ENCODE data around the gene PITPNC1. TPM values are rescaled to one million over a fixed set of nuclear protein-coding genes. Genes with fewer than 3 reads are reported as not detected.

PITPNC1 gene
- total and polyA plus RNA-seq, 2 of the 13 experiments (the other 11 are each of a cell fraction or from before 2014, with no cell fraction given), result 4.1 to 5.7 TPM

GRCh38 chr17:67378454-67379250 lies 1.6 kb downstream of the PITPNC1 start (continued):
- TF ChIP-seq HNF4G (IDR thresholded peaks at IDR 0.05; ENCODE audit: borderline replicate concordance, low read depth, low read length) (no peak), HNF4G (CRISPR knock-in tag; IDR thresholded peaks at IDR 0.05; ENCODE audit: borderline replicate concordance, low read depth) (no peak), PHF21A (CRISPR knock-in tag; IDR thresholded peaks at IDR 0.05) (peak; percentile 17; the same call in 1 of the 2 replicates), ZNF720 (CRISPR knock-in tag; IDR thresholded peaks at IDR 0.05) (no peak), CBFB (CRISPR knock-in tag; IDR thresholded peaks at IDR 0.05) (no peak), NCOA2 (CRISPR knock-in tag; IDR thresholded peaks at IDR 0.05) (no peak), PLRG1 (conservative IDR thresholded peaks at IDR 0.05) (no peak), SRY (CRISPR knock-in tag; IDR thresholded peaks at IDR 0.05) (0 out of 2 replicates have a peak, but pooled peaks have one; percentile 31), ZNF20 (CRISPR knock-in tag; IDR thresholded peaks at IDR 0.05) (no peak), HDAC2 (CRISPR knock-in tag; IDR thresholded peaks at IDR 0.05) (no peak), HNF1A (IDR thresholded peaks at IDR 0.05; ENCODE audit: low read depth) (no peak), HNF1A (CRISPR knock-in tag; IDR thresholded peaks at IDR 0.05; ENCODE audit: borderline replicate concordance) (no peak), PRDM4 (CRISPR knock-in tag; IDR thresholded peaks at IDR 0.05; ENCODE audit: borderline replicate concordance) (no peak), ZNF326 (CRISPR knock-in tag; IDR thresholded peaks at IDR 0.05; ENCODE audit: borderline replicate concordance) (no peak), NBN (conservative IDR thresholded peaks at IDR 0.05) (no peak), ZNF138 (CRISPR knock-in tag; IDR thresholded peaks at IDR 0.05; ENCODE audit: low read depth) (peak; percentile 87; the same call in 1 of the 2 replicates), ZGPAT (CRISPR knock-in tag; IDR thresholded peaks at IDR 0.05) (peak; percentile 39; the same call in 1 of the 2 replicates), HNRNPH1 (optimal IDR thresholded peaks at IDR 0.05; ENCODE audit: low read depth, low read length) (no peak), HHEX (CRISPR knock-in tag; IDR thresholded peaks at IDR 0.05) (no peak)
- TF ChIP-seq, protein P1, sequence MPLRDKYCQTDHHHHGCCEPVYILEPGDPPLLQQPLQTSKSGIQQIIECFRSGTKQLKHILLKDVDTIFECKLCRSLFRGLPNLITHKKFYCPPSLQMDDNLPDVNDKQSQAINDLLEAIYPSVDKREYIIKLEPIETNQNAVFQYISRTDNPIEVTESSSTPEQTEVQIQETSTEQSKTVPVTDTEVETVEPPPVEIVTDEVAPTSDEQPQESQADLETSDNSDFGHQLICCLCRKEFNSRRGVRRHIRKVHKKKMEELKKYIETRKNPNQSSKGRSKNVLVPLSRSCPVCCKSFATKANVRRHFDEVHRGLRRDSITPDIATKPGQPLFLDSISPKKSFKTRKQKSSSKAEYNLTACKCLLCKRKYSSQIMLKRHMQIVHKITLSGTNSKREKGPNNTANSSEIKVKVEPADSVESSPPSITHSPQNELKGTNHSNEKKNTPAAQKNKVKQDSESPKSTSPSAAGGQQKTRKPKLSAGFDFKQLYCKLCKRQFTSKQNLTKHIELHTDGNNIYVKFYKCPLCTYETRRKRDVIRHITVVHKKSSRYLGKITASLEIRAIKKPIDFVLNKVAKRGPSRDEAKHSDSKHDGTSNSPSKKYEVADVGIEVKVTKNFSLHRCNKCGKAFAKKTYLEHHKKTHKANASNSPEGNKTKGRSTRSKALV (CRISPR knock-in tag; IDR thresholded peaks at IDR 0.05), result 0 out of 2 replicates have a peak, but pooled peaks have one; percentile 75
